ENCODE results near the gene NANOS1. TPM values are rescaled to one million over a fixed set of nuclear protein-coding genes. Genes with fewer than 3 reads are reported as not detected.

The NANOS1 gene
- polyA plus RNA-seq, 3 donors from 2014 or later, result 0.12 to 0.24 TPM; not detected in 1

DNA sequence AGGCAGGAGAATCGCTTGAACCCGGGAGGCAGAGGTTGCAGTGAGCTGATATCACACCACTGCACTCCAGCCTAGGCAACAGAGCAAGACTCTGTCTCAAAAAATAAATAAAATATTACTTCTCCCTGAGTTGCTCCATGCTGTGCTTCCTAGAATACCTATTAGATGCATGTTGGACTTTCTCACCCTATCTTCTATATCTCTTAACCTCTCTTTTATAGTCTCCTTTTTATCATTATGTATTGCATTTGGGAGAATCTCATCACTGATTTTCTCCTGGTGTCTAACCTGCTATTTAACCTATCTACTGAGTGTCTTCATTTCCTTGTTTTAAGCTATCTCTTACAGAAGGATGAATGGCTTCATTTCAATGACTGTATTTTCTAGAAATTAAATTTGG, 32.1 kb upstream of the NANOS1 start:
- no peak overlapping the region for H3K27ac Mint-ChIP-seq
- no peaks in the 10 kb centered on the region for H3K9me3 Mint-ChIP-seq
- peaks cover 2 to 6% (median 5%) of the 10 kb centered on the region in 3 donors for H3K27me3 Mint-ChIP-seq (ENCODE audit: low read depth in 3 of 3)
- H3K4me1 Mint-ChIP-seq, result no peaks in the 10 kb centered on the region
- no peak overlapping the region for H3K4me3 Mint-ChIP-seq
- no peak for DNase-seq
- no peaks in the 10 kb centered on the region for H3K36me3 Mint-ChIP-seq

DNA sequence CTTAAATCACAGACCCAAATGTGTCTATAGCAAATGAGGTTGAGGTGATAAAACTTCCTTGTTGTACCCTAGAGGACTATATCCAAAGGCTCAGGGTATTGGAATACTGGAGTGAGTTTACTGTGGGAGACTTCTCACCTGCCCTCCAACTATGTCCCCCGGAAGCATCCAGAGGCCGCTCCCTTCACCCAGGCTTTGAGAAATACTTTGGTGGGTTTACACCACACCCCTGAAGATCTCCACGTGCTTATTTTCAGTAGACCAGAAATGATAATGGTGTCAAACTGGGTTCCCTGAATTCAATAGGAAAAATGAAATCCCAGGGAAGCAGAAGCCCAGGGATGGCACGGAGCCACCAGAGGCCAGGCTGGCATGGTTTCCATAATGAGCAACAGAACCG, 31.3 kb upstream of the NANOS1 start:
- Mint-ChIP-seq H3K27ac (no peak overlapping the region), H3K27me3 (ENCODE audit: low read depth in 3 of 3) (peaks cover 2 to 5% (median 5%) of the 10 kb centered on the region in 3 donors), H3K36me3 (no peaks in the 10 kb centered on the region), H3K4me3 (no peak overlapping the region), H3K9me3 (no peaks in the 10 kb centered on the region), H3K4me1 (no peaks in the 10 kb centered on the region)
- DNase-seq, result no peak

DNA sequence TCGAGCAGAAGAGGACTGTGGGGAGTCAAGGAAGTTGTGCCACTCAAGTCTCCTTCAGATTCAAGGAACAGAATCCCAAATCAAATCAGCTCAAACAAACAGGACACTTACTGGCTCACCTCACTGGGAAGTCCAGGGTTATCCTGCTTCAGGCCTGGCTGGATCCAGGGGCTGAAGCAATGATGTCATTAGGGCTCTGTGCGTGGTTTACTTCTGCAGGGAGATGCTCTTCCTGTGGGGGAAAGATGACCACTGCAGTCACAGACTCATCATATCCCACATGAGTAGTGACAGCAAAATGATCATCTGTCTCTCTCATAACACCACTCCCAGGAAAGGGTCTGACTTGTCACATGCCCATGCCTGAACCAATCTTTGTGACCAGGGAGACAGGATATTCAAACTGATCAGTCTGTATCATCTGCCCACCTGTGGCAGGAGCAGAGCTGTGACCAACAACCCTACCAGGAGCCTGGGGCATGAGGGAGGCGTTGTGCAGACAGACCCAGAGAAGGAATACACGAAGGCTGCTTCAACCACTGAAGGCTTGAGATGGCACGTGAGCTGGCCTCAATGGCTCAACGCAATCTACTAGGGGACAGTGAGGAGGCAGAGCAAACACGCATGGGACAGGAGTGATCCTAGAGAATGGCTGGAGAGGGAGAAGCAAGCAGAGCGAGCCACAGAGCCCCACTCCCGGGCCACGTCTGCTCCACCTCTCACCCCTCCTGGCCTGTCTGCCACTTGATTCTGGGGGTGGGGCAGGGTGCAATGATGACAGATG, 27.6 kb upstream of the NANOS1 start:
- no peaks in the 10 kb centered on the region for H3K36me3 Mint-ChIP-seq
- peaks cover 0 to 2% (median 0%) of the 10 kb centered on the region in 6 donors for H3K9me3 Mint-ChIP-seq
- H3K4me3 Mint-ChIP-seq, result no peak overlapping the region
- no peak overlapping the region for H3K27ac Mint-ChIP-seq
- no peak for DNase-seq
- H3K4me1 Mint-ChIP-seq, result no peaks in the 10 kb centered on the region
- peaks cover 0 to 10% (median 5%) of the 10 kb centered on the region in 3 donors for H3K27me3 Mint-ChIP-seq (ENCODE audit: low read depth in 3 of 3)

DNA sequence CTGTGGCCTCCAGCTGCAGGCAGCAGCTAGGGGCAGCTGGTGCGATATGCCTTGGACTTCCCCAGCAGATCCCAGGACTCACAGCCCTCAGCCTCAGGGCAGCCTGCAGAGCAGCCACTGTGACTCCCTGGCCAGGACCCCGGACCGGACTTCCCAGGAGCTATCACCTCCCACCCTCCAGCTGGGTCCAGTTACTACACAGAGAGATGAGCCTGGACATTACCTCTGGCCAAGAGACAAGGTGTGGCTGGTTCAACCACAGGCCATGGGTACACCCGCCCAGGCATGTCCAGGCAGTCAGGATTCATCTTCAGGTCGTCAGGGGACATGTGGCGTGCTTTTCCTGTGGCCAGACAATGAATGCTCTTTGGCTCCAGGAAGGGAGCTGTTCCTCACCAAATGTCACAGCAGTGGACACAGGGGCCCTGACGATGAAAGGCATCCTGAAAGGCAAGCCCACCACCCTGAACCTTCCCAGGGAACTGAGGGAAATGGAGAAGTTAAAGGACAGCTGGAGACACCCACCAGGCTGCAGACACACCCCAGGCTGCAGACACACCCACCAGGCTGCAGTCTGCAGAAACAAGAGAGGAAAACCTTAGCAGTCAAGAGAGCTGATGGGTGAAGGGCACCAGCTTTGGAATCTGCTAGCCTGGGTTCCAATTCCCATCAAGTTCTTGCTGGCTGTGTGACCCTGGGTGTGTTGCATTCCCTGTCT, 25.8 kb upstream of the NANOS1 start:
- no peak overlapping the region for H3K27ac Mint-ChIP-seq
- no peak overlapping the region for H3K4me3 Mint-ChIP-seq
- no peaks in the 10 kb centered on the region for H3K4me1 Mint-ChIP-seq
- H3K27me3 Mint-ChIP-seq (ENCODE audit: low read depth in 3 of 3), result peaks cover 4 to 9% (median 5%) of the 10 kb centered on the region in 3 donors
- no peaks in the 10 kb centered on the region for H3K36me3 Mint-ChIP-seq
- DNase-seq, result no peak
- peaks cover 0 to 2% (median 0%) of the 10 kb centered on the region in 6 donors for H3K9me3 Mint-ChIP-seq

DNA sequence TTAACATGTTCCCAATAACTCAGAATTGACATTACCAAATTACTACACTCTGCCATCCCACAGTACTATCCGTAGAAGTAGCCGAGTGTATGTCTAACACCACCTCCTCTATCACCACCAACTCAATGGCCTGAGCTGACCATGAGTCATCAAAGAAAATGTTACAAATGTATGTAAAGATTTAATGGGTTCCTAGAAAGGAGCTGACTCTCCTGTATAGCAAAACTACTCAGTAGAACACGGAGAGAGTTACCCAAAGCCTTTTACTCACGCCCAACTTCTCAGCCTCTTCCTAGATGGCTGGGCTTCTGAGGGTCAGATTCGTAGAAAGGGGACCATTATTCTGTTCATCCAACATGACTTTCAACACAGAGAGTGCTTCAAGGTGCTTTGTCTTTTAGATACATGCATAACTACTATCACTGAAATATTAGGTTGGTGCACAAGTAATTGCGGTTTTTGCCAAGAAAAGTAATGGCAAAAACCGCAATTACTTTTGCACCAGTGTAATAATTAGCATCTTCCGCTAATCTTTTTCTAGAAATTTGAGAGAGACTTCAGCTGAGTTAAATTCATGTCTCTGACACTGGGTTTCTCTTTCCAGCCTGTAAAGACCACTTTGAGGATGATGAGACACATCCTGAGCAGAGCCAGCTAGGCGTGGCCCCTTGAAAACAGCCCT, 24.0 kb upstream of the NANOS1 start:
- Mint-ChIP-seq H3K9me3 (peaks cover 0 to 2% (median 0%) of the 10 kb centered on the region in 6 donors), H3K27me3 (ENCODE audit: low read depth in 3 of 3) (peaks cover 5 to 12% (median 6%) of the 10 kb centered on the region in 3 donors), H3K36me3 (no peaks in the 10 kb centered on the region), H3K4me3 (no peak overlapping the region), H3K4me1 (no peaks in the 10 kb centered on the region), H3K27ac (no peak overlapping the region)
- DNase-seq, result no peak

DNA sequence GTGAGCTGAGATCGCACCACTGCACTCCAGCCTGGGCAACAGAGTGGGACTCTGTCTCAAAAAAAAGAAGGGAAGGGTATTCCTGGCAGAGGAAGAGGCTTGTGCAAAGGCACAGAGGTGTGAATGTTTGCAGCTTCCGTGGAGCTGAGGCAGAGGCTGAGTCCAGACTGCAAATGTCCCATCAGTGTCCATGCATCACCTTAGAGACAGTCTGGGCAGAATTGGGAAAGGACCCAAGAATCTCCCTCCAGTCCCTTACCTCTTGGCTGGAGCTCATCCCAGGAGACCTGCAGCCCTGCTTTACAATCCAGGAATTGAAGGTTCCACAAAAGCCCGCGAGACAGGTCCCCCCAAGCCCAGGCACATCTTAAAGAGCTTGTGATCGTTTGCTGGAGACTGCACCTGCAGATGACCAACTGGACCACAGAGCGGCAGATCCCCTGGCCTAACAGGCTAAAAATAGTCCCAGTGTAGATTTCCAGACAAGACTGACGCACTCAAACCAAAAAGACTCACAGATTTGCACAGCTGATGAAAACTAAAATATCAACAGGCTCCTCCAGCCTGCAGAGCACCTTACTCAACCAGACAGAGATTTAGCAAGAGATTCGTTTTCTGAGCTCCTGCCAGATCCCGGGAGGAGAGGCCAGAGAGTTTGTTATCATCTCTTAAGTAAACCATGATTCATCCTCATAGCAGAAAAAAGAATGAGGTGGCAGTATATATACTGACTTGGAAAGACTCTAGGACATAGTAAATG, 22.9 kb upstream of the NANOS1 start:
- Mint-ChIP-seq H3K27me3 (ENCODE audit: low read depth in 3 of 3) (peaks cover 5 to 13% (median 6%) of the 10 kb centered on the region in 3 donors), H3K27ac (no peak overlapping the region), H3K4me3 (no peak overlapping the region), H3K9me3 (peaks cover 0 to 2% (median 0%) of the 10 kb centered on the region in 6 donors), H3K4me1 (no peaks in the 10 kb centered on the region), H3K36me3 (no peaks in the 10 kb centered on the region)
- DNase-seq, result no peak

DNA sequence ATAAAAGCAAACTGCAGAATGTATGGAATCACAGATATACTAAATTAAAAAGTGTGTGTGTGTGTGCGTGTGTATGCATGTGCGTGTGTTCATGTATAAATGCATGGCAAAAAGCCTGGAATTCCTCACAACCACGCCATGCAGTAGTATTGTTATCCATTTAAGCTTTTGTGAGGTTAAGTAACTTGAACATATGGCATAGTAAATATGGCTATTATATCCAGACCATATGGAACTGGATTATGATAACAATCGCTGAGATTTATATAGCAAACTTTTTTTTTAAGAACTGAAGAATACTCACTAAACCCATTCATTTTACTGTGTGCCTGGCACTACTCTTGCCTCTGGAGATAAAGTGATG, 22.3 kb upstream of the NANOS1 start:
- H3K27me3 Mint-ChIP-seq (ENCODE audit: low read depth in 3 of 3), result peaks cover 0 to 13% (median 6%) of the 10 kb centered on the region in 3 donors
- H3K4me3 Mint-ChIP-seq, result no peak overlapping the region
- H3K4me1 Mint-ChIP-seq, result no peaks in the 10 kb centered on the region
- H3K9me3 Mint-ChIP-seq, result peaks cover 0 to 2% (median 0%) of the 10 kb centered on the region in 6 donors
- no peak for DNase-seq
- no peak overlapping the region for H3K27ac Mint-ChIP-seq
- no peaks in the 10 kb centered on the region for H3K36me3 Mint-ChIP-seq

DNA sequence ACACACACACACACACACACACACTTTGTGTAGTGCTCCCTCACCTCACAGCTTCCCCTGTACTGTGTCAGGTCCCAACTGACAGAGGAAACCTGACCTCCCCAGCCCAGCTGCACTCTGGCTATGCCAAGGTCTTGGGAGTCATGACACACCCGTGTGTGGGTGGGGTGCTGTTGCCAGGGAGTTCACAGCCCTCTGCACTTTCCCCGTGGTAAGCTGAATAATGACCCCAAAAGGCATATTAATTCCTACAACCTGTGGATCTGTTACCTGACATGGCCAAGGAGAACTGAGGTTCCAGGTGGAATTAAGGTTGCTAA, 8.9 kb upstream of the NANOS1 start:
- Mint-ChIP-seq H3K9me3 (peaks cover 0 to 4% (median 0%) of the 10 kb centered on the region in 6 donors), H3K27me3 (ENCODE audit: low read depth in 3 of 3) (peaks cover 2 to 5% (median 4%) of the 10 kb centered on the region in 3 donors), H3K4me1 (peaks cover 0 to 4% of the 10 kb centered on the region in 2 donors), H3K4me3 (no peak overlapping the region), H3K27ac (peak overlapping the region in 1 of 6 donors; percentile 41), H3K36me3 (no peaks in the 10 kb centered on the region)
- DNase-seq, result no peak

DNA sequence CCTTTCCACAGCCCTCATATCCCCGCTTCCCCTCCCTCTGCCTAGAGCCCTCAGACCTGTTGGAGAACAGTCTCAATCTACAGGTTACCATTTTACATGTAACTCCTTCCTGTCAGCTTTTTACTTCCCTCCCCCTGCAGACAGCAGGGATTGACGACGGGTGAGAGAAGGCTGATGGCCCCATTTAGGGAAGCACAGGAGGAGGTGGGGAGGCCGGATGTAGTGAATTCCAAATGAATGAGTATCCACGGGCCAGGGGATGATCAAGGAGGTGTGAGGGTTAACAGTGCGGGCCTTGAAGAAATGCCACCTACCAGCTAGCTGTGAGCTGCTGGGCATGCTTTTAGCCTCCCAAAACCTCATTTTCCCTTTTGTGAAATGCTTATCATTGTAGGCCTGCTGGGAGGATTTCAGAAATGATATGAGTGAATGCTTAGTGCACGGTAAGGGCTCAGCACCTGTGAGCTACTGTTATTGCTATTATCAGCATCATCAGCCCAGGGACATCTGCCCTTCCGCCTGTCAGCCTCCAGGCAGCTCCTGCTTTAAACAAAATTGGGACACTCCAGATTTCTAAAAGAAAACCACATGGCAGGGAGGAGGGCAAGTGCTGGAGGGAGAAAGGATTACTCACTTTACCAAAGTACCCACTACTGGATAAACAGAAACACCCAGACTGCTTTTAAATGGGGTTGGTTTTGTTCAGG, 6.5 kb upstream of the NANOS1 start:
- peaks cover 2 to 5% (median 3%) of the 10 kb centered on the region in 3 donors for H3K27me3 Mint-ChIP-seq (ENCODE audit: low read depth in 3 of 3)
- no peak overlapping the region for H3K4me3 Mint-ChIP-seq

DNA sequence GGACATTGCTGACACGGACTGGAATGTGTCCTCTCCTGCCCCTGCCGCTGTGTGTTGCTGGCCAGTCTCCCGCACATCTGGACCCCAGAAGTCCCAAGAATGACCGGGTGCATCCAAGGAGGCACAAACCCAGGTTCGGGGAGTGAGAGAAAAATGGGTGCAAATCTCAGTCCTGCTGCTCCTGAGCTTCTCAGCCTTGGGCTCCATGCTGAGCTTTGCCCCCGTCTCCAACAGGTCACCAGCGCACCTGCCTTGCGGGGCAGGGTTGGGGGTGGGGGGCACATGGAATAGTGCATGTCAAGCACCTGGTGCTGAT, 6.0 kb upstream of the NANOS1 start:
- Mint-ChIP-seq H3K27me3 (ENCODE audit: low read depth in 3 of 3) (peaks cover 2 to 9% (median 3%) of the 10 kb centered on the region in 3 donors), H3K36me3 (no peaks in the 10 kb centered on the region), H3K4me1 (peaks cover 0 to 7% of the 10 kb centered on the region in 2 donors), H3K9me3 (peaks cover 0 to 4% (median 0%) of the 10 kb centered on the region in 6 donors), H3K4me3 (no peak overlapping the region), H3K27ac (no peak overlapping the region)
- no peak for DNase-seq

More for the DNA sequence above, 6.5 kb upstream of the NANOS1 start:
- peaks cover 0 to 5% of the 10 kb centered on the region in 2 donors for H3K4me1 Mint-ChIP-seq
- no peak for DNase-seq
- H3K27ac Mint-ChIP-seq, result no peak overlapping the region
- H3K9me3 Mint-ChIP-seq, result peaks cover 0 to 4% (median 0%) of the 10 kb centered on the region in 6 donors
- no peaks in the 10 kb centered on the region for H3K36me3 Mint-ChIP-seq

DNA sequence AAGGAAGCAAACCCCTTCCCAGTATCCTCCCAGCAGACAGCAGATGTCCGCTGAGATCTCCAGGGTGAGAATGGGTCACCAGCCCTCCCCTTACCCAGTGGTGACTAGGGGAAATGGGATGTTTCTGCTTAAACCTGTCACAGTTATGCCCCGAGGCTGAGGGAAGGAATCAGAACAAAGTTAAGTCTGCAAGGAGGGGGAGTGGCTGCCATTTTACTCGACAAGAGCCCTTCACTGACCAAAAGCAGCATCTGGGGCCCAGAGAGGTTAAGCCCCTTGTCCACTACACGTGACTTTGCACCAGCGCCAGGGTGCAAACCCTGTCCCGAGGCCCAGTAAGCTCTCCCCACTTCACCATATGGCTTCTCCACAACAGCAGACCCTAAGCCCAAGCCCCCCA, 4.6 kb upstream of the NANOS1 start:
- H3K27ac Mint-ChIP-seq, result no peak overlapping the region
- H3K36me3 Mint-ChIP-seq, result no peaks in the 10 kb centered on the region
- no peak for DNase-seq
- no peak overlapping the region for H3K4me3 Mint-ChIP-seq
- peaks cover 0 to 9% (median 3%) of the 10 kb centered on the region in 3 donors for H3K27me3 Mint-ChIP-seq (ENCODE audit: low read depth in 3 of 3)
- no peaks in the 10 kb centered on the region for H3K9me3 Mint-ChIP-seq
- H3K4me1 Mint-ChIP-seq, result peaks cover 0 to 9% of the 10 kb centered on the region in 2 donors

DNA sequence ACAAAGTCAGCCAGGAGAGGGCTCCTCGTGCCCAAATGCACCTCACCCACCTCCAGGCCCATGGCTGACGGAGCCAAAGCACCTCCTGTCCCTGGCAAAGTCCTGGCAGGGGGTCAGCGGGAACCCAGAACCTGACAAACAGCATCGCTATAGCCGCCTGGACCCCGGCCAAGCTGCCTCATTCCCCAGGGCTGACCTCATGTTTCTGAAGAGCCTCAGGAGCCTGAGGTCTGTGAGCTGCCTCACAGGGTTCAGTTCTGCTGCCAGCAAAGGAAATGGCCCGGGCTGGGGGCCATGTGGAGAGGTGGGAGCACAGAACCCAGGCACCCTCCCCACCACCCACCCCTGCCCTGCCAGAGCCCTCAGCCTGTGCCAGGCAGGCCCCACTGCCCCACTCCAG, 4.2 kb upstream of the NANOS1 start:
- Mint-ChIP-seq H3K4me3 (no peak overlapping the region), H3K27ac (no peak overlapping the region), H3K4me1 (peaks cover 0 to 9% of the 10 kb centered on the region in 2 donors), H3K27me3 (ENCODE audit: low read depth in 3 of 3) (peaks cover 0 to 9% (median 3%) of the 10 kb centered on the region in 3 donors), H3K36me3 (no peaks in the 10 kb centered on the region), H3K9me3 (no peaks in the 10 kb centered on the region)
- no peak for DNase-seq

DNA sequence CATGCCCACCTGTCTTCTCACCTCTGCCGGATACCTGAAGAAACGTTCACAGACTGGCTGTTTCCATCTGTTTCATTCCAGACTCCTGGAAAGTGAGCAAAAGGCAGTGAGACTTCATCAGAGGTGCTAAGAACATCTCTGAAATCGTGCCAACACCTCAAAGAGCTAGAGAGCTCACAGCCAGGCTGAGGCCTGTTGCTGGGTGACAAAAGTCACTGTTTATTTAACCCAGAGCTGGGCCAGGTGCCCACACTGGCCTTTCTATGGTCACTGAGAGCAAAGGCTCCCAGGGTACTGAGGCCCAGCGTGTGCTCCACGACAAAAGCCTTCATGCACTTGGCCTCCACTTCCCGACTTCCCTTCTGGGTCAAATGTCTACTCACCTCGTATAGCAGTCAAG, 3.7 kb upstream of the NANOS1 start:
- Mint-ChIP-seq H3K4me3 (no peak overlapping the region), H3K4me1 (peaks cover 2 to 8% of the 10 kb centered on the region in 2 donors), H3K27ac (peak overlapping the region in 1 of 6 donors; percentile 40), H3K36me3 (no peaks in the 10 kb centered on the region), H3K27me3 (ENCODE audit: low read depth in 3 of 3) (peaks cover 0 to 7% (median 3%) of the 10 kb centered on the region in 3 donors), H3K9me3 (no peaks in the 10 kb centered on the region)
- no peak for DNase-seq
